Measurements from ENCODE around the gene MUC13. TPM values are rescaled to one million over a fixed set of nuclear protein-coding genes. Genes with fewer than 3 reads are reported as not detected.

MUC13 gene
- polyA plus RNA-seq, 1 donor from 2014 or later = not detected

- Histone ChIP-seq H3K27ac (ENCODE audit: low read length) (no peak overlapping the region), H3K4me3 (ENCODE audit: low read length) (no peak overlapping the region)
Measured at GRCh38 chr3:124884474-124885101, 50.0 kb downstream of the MUC13 start.

GRCh38 chr3:124883766-124884473 lies 50.6 kb downstream of the MUC13 start:
- Histone ChIP-seq H3K9ac (ENCODE audit: low read length) (no peak overlapping the region), H3K27ac (ENCODE audit: low read length) (no peak overlapping the region)

More at GRCh38 chr3:124884474-124885101, 50.0 kb downstream of the MUC13 start:
- TF ChIP-seq EP300 (conservative IDR thresholded peaks at IDR 0.05; ENCODE audit: poor library complexity, severe bottlenecking) (no peak), EZH2 (IDR thresholded peaks at IDR 0.05; ENCODE audit: borderline replicate concordance, insufficient read depth, low read length, poor library complexity, severe bottlenecking) (no peak), MXI1 (conservative IDR thresholded peaks at IDR 0.05; ENCODE audit: poor library complexity, severe bottlenecking) (no peak), TAF1 (IDR thresholded peaks at IDR 0.05; ENCODE audit: low read depth) (no peak)
- Histone ChIP-seq H3K36me3 (ENCODE audit: insufficient read depth, low read length) (no peaks in the 10 kb centered on the region), H3K9me2 (ENCODE audit: insufficient read depth, low read length) (no peaks in the 10 kb centered on the region), H3K4me2 (ENCODE audit: low read length) (no peak overlapping the region), H3K27me3 (ENCODE audit: insufficient read depth, low read depth, low read length) (peaks cover 59% of the 10 kb centered on the region), H3K9ac (ENCODE audit: low read length) (no peak overlapping the region), H2AFZ (ENCODE audit: low read depth, low read length) (no peak overlapping the region), H3K79me2 (replicated peaks; ENCODE audit: insufficient read depth, low read length) (no peaks in the 10 kb centered on the region), H3K9me3 (ENCODE audit: low read length) (no peaks in the 10 kb centered on the region), H3F3A (ENCODE audit: insufficient read depth, low read length, poor library complexity, severe bottlenecking) (no peaks in the 10 kb centered on the region), H4K20me1 (ENCODE audit: insufficient read depth) (no peaks in the 10 kb centered on the region)

More at GRCh38 chr3:124883766-124884473, 50.6 kb downstream of the MUC13 start:
- H2AFZ ChIP-seq (ENCODE audit: low read depth, low read length) = no peak overlapping the region
- TF ChIP-seq CTCF (IDR thresholded peaks at IDR 0.05; ENCODE audit: poor library complexity, severe bottlenecking) = no peak
- TF ChIP-seq POLR2AphosphoS5 (IDR thresholded peaks at IDR 0.05) = no peak
- TF ChIP-seq EZH2 (IDR thresholded peaks at IDR 0.05; ENCODE audit: borderline replicate concordance, insufficient read depth, low read length, poor library complexity, severe bottlenecking) = no peak
- TF ChIP-seq EP300 (conservative IDR thresholded peaks at IDR 0.05; ENCODE audit: poor library complexity, severe bottlenecking) = no peak
- TF ChIP-seq MXI1 (conservative IDR thresholded peaks at IDR 0.05; ENCODE audit: poor library complexity, severe bottlenecking) = no peak
- no peak for TF ChIP-seq TAF1 (IDR thresholded peaks at IDR 0.05; ENCODE audit: low read depth)
- TF ChIP-seq SMC3 (conservative IDR thresholded peaks at IDR 0.05; ENCODE audit: poor library complexity) = no peak
- no peak for TF ChIP-seq RAD21 (conservative IDR thresholded peaks at IDR 0.05)
- no peak for TF ChIP-seq REST (IDR thresholded peaks at IDR 0.05; ENCODE audit: borderline replicate concordance)
- H3K9me3 ChIP-seq (ENCODE audit: low read length) = no peaks in the 10 kb centered on the region
- no peaks in the 10 kb centered on the region for H3K9me2 ChIP-seq (ENCODE audit: insufficient read depth, low read length)
- no peaks in the 10 kb centered on the region for H3K79me2 ChIP-seq (replicated peaks; ENCODE audit: insufficient read depth, low read length)
- H4K20me1 ChIP-seq (ENCODE audit: insufficient read depth) = no peaks in the 10 kb centered on the region
- no peaks in the 10 kb centered on the region for H3F3A ChIP-seq (ENCODE audit: insufficient read depth, low read length, poor library complexity, severe bottlenecking)
- H3K27me3 ChIP-seq (ENCODE audit: insufficient read depth, low read depth, low read length) = peaks cover 58% of the 10 kb centered on the region
- H3K4me2 ChIP-seq (ENCODE audit: low read length) = no peak overlapping the region
- H3K36me3 ChIP-seq (ENCODE audit: insufficient read depth, low read length) = no peaks in the 10 kb centered on the region
- no peak overlapping the region for H3K4me3 ChIP-seq (ENCODE audit: low read length)

Data from neural cell (in vitro differentiated cells).